K562 (cell line): ENCODE results near the gene RAB26. TPM values are rescaled to one million over a fixed set of nuclear protein-coding genes. Genes with fewer than 3 reads are reported as not detected.

Source experiments
- ATF4 ChIP-seq: fragments of 450-650 bp; formaldehyde crosslinking; IDR thresholded peaks from 2 replicates; pipeline ENCODE4 v1.4.0; 2022; ENCODE audit warnings: mild to moderate bottlenecking, moderate library complexity
- C11orf30 ChIP-seq: fragments of 450-650 bp; IDR thresholded peaks from 2 replicates; pipeline ENCODE4 v1.6.1; 2016; ENCODE audit warnings: low read depth, mild to moderate bottlenecking
- DLX4 ChIP-seq: fragments of 250-450 bp; sonication (Bioruptor Pico); IDR thresholded peaks from 2 replicates; pipeline ENCODE4 v1.6.1; 2021; ENCODE audit warnings: mild to moderate bottlenecking
- EGR1 ChIP-seq: fragments of 450-650 bp; conservative IDR thresholded peaks from 2 replicates; pipeline ENCODE4 v1.6.1; 2017; ENCODE audit warnings: mild to moderate bottlenecking
- GABPB1 ChIP-seq: sonication (generic); formaldehyde crosslinking; IDR thresholded peaks from 2 replicates; pipeline ENCODE4 v1.8.0; 2022; ENCODE audit warnings: mild to moderate bottlenecking, missing genetic modification reagents
- HINFP ChIP-seq: fragments of 450-650 bp; conservative IDR thresholded peaks from 2 replicates; pipeline ENCODE4 v1.6.1; 2016; ENCODE audit warnings: missing genetic modification characterization, low read depth, mild to moderate bottlenecking, control low read depth, missing compliant biosample characterization
- HMG20A ChIP-seq: fragments of 450-650 bp; formaldehyde crosslinking; conservative IDR thresholded peaks from 2 replicates; pipeline ENCODE4 v1.4.0; 2020; ENCODE audit warnings: mild to moderate bottlenecking, mixed read lengths
- KLF10 ChIP-seq: fragments of 250-450 bp; sonication (Bioruptor Pico); IDR thresholded peaks from 2 replicates; pipeline ENCODE4 v1.6.1; 2021; ENCODE audit warnings: matching md5 sums
- KLF16 ChIP-seq: IDR thresholded peaks from 2 replicates; pipeline ENCODE4 v1.6.1; 2016; ENCODE audit warnings: antibody characterized with exemption
- MAX ChIP-seq: sonication (generic); formaldehyde crosslinking; IDR thresholded peaks from 2 replicates; pipeline ENCODE4 v1.9.0; 2022; ENCODE audit warnings: mild to moderate bottlenecking, missing genetic modification reagents
- MCM5 ChIP-seq: fragments of 450-650 bp; IDR thresholded peaks from 2 replicates; pipeline ENCODE4 v1.6.1; 2016; ENCODE audit warnings: low read depth
- NFRKB ChIP-seq: fragments of 450-650 bp; IDR thresholded peaks from 2 replicates; pipeline ENCODE4 v1.6.1; 2016; ENCODE audit warnings: low read depth
- POLR2AphosphoS5 ChIP-seq: IDR thresholded peaks from 2 replicates; pipeline ENCODE4 v1.6.1; 2011; ENCODE audit warnings: mild to moderate bottlenecking, low read depth, low read length, moderate library complexity; ENCODE audit not compliant: control insufficient read depth, insufficient read depth
- POLR3A ChIP-seq: IDR thresholded peaks from 2 replicates; pipeline ENCODE4 v1.6.1; 2011; ENCODE audit warnings: borderline replicate concordance, mild to moderate bottlenecking, moderate library complexity; ENCODE audit not compliant: insufficient read length, insufficient read depth; ENCODE audit errors: extremely low read depth
- PRPF4 ChIP-seq: fragments of 200-400 bp; formaldehyde crosslinking; IDR thresholded peaks from one replicate; pipeline ENCODE4 v1.6.1; 2017; ENCODE audit warnings: low read length, low read depth, mild to moderate bottlenecking; ENCODE audit not compliant: insufficient read depth, poor library complexity, severe bottlenecking
- RBBP5 ChIP-seq: fragments of 200-600 bp; sonication (generic); IDR thresholded peaks from 2 replicates; pipeline ENCODE4 v1.6.1; 2012; ENCODE audit warnings: borderline replicate concordance, mild to moderate bottlenecking, low read length, control low read depth, inconsistent platforms; ENCODE audit not compliant: insufficient read depth, poor library complexity, severe bottlenecking
- SMAD3 ChIP-seq: fragments of 450-650 bp; formaldehyde crosslinking; conservative IDR thresholded peaks from 2 replicates; pipeline ENCODE4 v1.4.0; 2020; ENCODE audit warnings: mild to moderate bottlenecking
- ZBTB33 ChIP-seq: sonication (generic); formaldehyde crosslinking; IDR thresholded peaks from 2 replicates; pipeline ENCODE4 v1.8.1; 2023; ENCODE audit warnings: mild to moderate bottlenecking, missing genetic modification reagents
- ZFP30 ChIP-seq: fragments of 250-450 bp; sonication (Bioruptor Pico); IDR thresholded peaks from 2 replicates; pipeline ENCODE4 v1.8.0; 2022; ENCODE audit warnings: moderate library complexity, mild to moderate bottlenecking, inconsistent platforms, borderline replicate concordance
- ZNF316 ChIP-seq: fragments of 450-650 bp; IDR thresholded peaks from 2 replicates; pipeline ENCODE4 v1.6.1; 2016
- ZNF639 ChIP-seq, 2 experiments: fragments of 200-800 bp in 1 of 2; sonication (Bioruptor generic) in 1 of 2; sonication (generic) in 1 of 2; formaldehyde crosslinking in 1 of 2; IDR thresholded peaks in 1 of 2; conservative IDR thresholded peaks in 1 of 2; 2 replicates each; pipeline versions ENCODE4 v1.5.0 to v1.6.1; 2016 to 2020; ENCODE audit warnings: missing compliant biosample characterization in 1 of 2, missing genetic modification characterization in 1 of 2, missing genetic modification reagents in 1 of 2
- polyA plus RNA-seq, 8 experiments: library from polyadenylated mRNA; depleted of rRNA in 4 of 8; stranded (reverse) in 5 of 8; unstranded in 3 of 8; fragments of >200 nt; fragmentation: Nextera tagmentation in 2 of 8; fragmentation: Illumina TruSeq in 1 of 8; extraction: Ambion mirVana in 2 of 8; extraction: Trizol in 1 of 8; gene quantifications; 2 replicates each; pipeline versions ENCODE4 v1.2.1 to v1.2.3, GENCODE V29; 2011 to 2014; ENCODE audit warnings: inconsistent platforms in 1 of 8, missing spikeins in 1 of 8
- total RNA-seq, 7 experiments: library from RNA; depleted of rRNA in 6 of 7; stranded (reverse); fragments of >200 nt in 6 of 7; fragmentation: Illumina TruSeq in 2 of 7; extraction: Trizol in 2 of 7; gene quantifications; 2 replicates each; pipeline versions ENCODE4 v1.2.1 to v1.2.3, GENCODE V29; 2011 to 2021; ENCODE audit warnings: low replicate concordance in 1 of 7

RAB26 gene
- total and polyA plus RNA-seq, 9 of the 15 experiments (the other 6 are each of a cell fraction or from before 2014, with no cell fraction given): 0.25 to 6.1 (median 2.1) TPM

- TF ChIP-seq ZNF316 (no peak), DLX4 (CRISPR knock-in tag) (no peak), KLF16 (peak; percentile 8; the same call in 1 of the 2 replicates), PRPF4 (no peak), EGR1 (peak; percentile 77), GABPB1 (CRISPR knock-in tag) (no peak; the same call in 1 of the 2 replicates), NFRKB (no peak), HINFP (tag) (no peak), C11orf30 (no peak), MAX (peak; percentile 88), ZBTB33 (CRISPR knock-in tag) (peak; percentile 93), RBBP5 (no peak), KLF10 (CRISPR knock-in tag) (no peak), POLR2AphosphoS5 (no peak), ZNF639 (CRISPR knock-in tag; conservative IDR thresholded peaks at IDR 0.05 in 1 of 2, IDR thresholded peaks at IDR 0.05 in 1 of 2) (no peak), HMG20A (CRISPR knock-in tag) (no peak), SMAD3 (no peak), MCM5 (no peak), POLR3A (no peak), ZFP30 (no peak), ATF4 (CRISPR knock-in tag) (no peak)
Observed at GRCh38 chr16:2178321-2179106, 30.1 kb downstream of the RAB26 start (continued).
